ENCODE results near the gene PLCG1. TPM values are rescaled to one million over a fixed set of nuclear protein-coding genes. Genes with fewer than 3 reads are reported as not detected.

PLCG1 gene
- total and polyA plus RNA-seq, 9 of the 15 experiments (the other 6 are each of a cell fraction or from before 2014, with no cell fraction given) = 1.7 to 67.0 (median 34.8) TPM

GRCh38 chr20:41168281-41169161, 31.2 kb downstream of the PLCG1 start:
- CTCF ChIA-PET (ENCODE audit: low intra/inter-chr PET ratio) = no interaction called here
- Histone ChIP-seq H3K9ac (ENCODE audit: insufficient read depth in 1 of 2, low read depth in 2 of 2, low read length in 2 of 2) (no peak overlapping the region), H3K27me3 (ENCODE audit: control insufficient read depth in 2 of 2, insufficient read depth in 2 of 2, low read length in 2 of 2) (no peaks in the 10 kb centered on the region), H2AFZ (ENCODE audit: low read depth, low read length) (no peak overlapping the region), H3K9me1 (ENCODE audit: control insufficient read depth, insufficient read depth, low read length) (peaks cover 2% of the 10 kb centered on the region), H3K4me1 (replicated peaks in 1 of 2; ENCODE audit: control insufficient read depth in 2 of 2, insufficient read depth in 2 of 2, low read length in 2 of 2) (no peaks in the 10 kb centered on the region), H3K27ac (ENCODE audit: extremely low read depth, low read depth, low read length) (no peak overlapping the region), H3K4me3 (no peak overlapping the region), H4K20me1 (replicated peaks; ENCODE audit: control insufficient read depth, insufficient read depth, low read length) (peaks cover 9% of the 10 kb centered on the region; the same call in 1 of the 2 replicates), H3K79me2 (ENCODE audit: control insufficient read depth, insufficient read depth, low read length) (no peaks in the 10 kb centered on the region), H3K4me2 (ENCODE audit: insufficient read depth, low read length) (no peak overlapping the region), H3K9me3 (replicated peaks; ENCODE audit: control insufficient read depth, insufficient read depth, low read depth, low read length) (no peaks in the 10 kb centered on the region), H3K36me3 (ENCODE audit: control insufficient read depth, insufficient read depth, low read length) (peaks cover 85% of the 10 kb centered on the region; the same call in 2 of the 3 replicates)
- in situ Hi-C loops (cut with MboI) = no loop called here
- intact Hi-C loops (cut with micrococcal nuclease) = no loop called here
- WGBS (ENCODE audit: insufficient coverage, low coverage, missing lambda C conversion rate) = 88% methylated on average over 10 of the region's 10 CpGs
- TF ChIP-seq CBX1 (IDR thresholded peaks at IDR 0.05; ENCODE audit: low read depth) (no peak), POLR2G (IDR thresholded peaks at IDR 0.05; ENCODE audit: low read depth, low read length) (peak; percentile 35; the same call in 1 of the 2 replicates), ZNF785 (CRISPR knock-in tag; IDR thresholded peaks at IDR 0.05) (no peak)
- ATAC-seq = no peak
- POLR2A ChIA-PET = interaction anchor here (1.3 to 2.3 kb wide), 2 partner anchors 10 to 18 kb away, joined by 3 to 7 read pairs; no protein-coding TSS in a partner anchor
- FAIRE-seq = no peak
- BruUV-seq (replicated peaks) = no TSS peak
- no peak for DNase-seq (ENCODE audit: extremely low read depth in 1 of 4, low spot score in 3 of 4)

- no TSS peak for BruUV-seq (replicated peaks)
- intact Hi-C loops (cut with micrococcal nuclease) = no loop called here
- H3K79me2 ChIP-seq (ENCODE audit: control insufficient read depth, insufficient read depth, low read length) = no peaks in the 10 kb centered on the region
- no peaks in the 10 kb centered on the region for H3K4me1 ChIP-seq (replicated peaks in 1 of 2; ENCODE audit: control insufficient read depth in 2 of 2, insufficient read depth in 2 of 2, low read length in 2 of 2)
- DNase-seq (ENCODE audit: extremely low read depth in 1 of 4, low spot score in 3 of 4) (no peak), FAIRE-seq (no peak), ATAC-seq (no peak)
- no peaks in the 10 kb centered on the region for H3K9me3 ChIP-seq (replicated peaks; ENCODE audit: control insufficient read depth, insufficient read depth, low read depth, low read length)
- H2AFZ ChIP-seq (ENCODE audit: low read depth, low read length) = no peak overlapping the region
- POLR2A ChIA-PET = interaction anchor here (1.3 to 2.3 kb wide), 2 partner anchors 10 to 18 kb away, joined by 3 to 7 read pairs; no protein-coding TSS in a partner anchor
- no peak overlapping the region for H3K9ac ChIP-seq (ENCODE audit: insufficient read depth in 1 of 2, low read depth in 2 of 2, low read length in 2 of 2)
- H3K27ac ChIP-seq (ENCODE audit: extremely low read depth, low read depth, low read length) = no peak overlapping the region
- peaks cover 12% of the 10 kb centered on the region; the same call in 1 of the 2 replicates for H4K20me1 ChIP-seq (replicated peaks; ENCODE audit: control insufficient read depth, insufficient read depth, low read length)
- H3K4me3 ChIP-seq = no peak overlapping the region
- no peaks in the 10 kb centered on the region for H3K27me3 ChIP-seq (ENCODE audit: control insufficient read depth in 2 of 2, insufficient read depth in 2 of 2, low read length in 2 of 2)
- peaks cover 85% of the 10 kb centered on the region; the same call in 2 of the 3 replicates for H3K36me3 ChIP-seq (ENCODE audit: control insufficient read depth, insufficient read depth, low read length)
- in situ Hi-C loops (cut with MboI) = no loop called here
- H3K4me2 ChIP-seq (ENCODE audit: insufficient read depth, low read length) = no peak overlapping the region
- CTCF ChIA-PET (ENCODE audit: low intra/inter-chr PET ratio) = interaction anchor here (0.6 kb wide), 1 partner anchor 12 kb away, joined by 3 read pairs; no protein-coding TSS in a partner anchor
- H3K9me1 ChIP-seq (ENCODE audit: control insufficient read depth, insufficient read depth, low read length) = peaks cover 2% of the 10 kb centered on the region
- WGBS (ENCODE audit: insufficient coverage, low coverage, missing lambda C conversion rate) = 87% methylated on average over 9 of the region's 9 CpGs
- TF ChIP-seq AFF1 (IDR thresholded peaks at IDR 0.05; ENCODE audit: low read depth in 1 of 2, partially characterized antibody in 2 of 2) (no peak), U2AF2 (optimal IDR thresholded peaks at IDR 0.05; ENCODE audit: low read depth, low read length) (no peak), CHD1 (IDR thresholded peaks at IDR 0.05; ENCODE audit: low read length) (no peak), RAD21 (CRISPR knock-in tag; conservative IDR thresholded peaks at IDR 0.05 in 1 of 2, IDR thresholded peaks at IDR 0.05 in 1 of 2) (no peak)
- TF ChIP-seq, protein P1, sequence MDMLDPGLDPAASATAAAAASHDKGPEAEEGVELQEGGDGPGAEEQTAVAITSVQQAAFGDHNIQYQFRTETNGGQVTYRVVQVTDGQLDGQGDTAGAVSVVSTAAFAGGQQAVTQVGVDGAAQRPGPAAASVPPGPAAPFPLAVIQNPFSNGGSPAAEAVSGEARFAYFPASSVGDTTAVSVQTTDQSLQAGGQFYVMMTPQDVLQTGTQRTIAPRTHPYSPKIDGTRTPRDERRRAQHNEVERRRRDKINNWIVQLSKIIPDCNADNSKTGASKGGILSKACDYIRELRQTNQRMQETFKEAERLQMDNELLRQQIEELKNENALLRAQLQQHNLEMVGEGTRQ (CRISPR knock-in tag; IDR thresholded peaks at IDR 0.05) = no peak
Observed at GRCh38 chr20:41169162-41169690, 31.9 kb downstream of the PLCG1 start.
